ENCODE data around the gene SCIN.

The SCIN gene

GRCh38 chr7:12692035-12692434, 121.5 kb downstream of the SCIN start:
- ChIA-PET POLR2A (no interaction called here), CTCF (interaction anchor here (0.6 kb wide), 1 partner anchor 8 kb away, joined by 4 read pairs; no protein-coding TSS in a partner anchor)
- no peak for TF ChIP-seq SP1 (IDR thresholded peaks at IDR 0.05)
- TF ChIP-seq ELF4 (IDR thresholded peaks at IDR 0.05): no peak
- TF ChIP-seq NFRKB (IDR thresholded peaks at IDR 0.05): no peak
- TF ChIP-seq TARDBP (IDR thresholded peaks at IDR 0.05): no peak
- no peak for TF ChIP-seq FOXA1 (IDR thresholded peaks at IDR 0.05)
- no peak for TF ChIP-seq L3MBTL2 (conservative IDR thresholded peaks at IDR 0.05)
- TF ChIP-seq PKNOX1 (IDR thresholded peaks at IDR 0.05): no peak
- no peak for TF ChIP-seq BHLHE40 (IDR thresholded peaks at IDR 0.05; ENCODE audit: borderline replicate concordance)
- TF ChIP-seq FOXK2 (IDR thresholded peaks at IDR 0.05): no peak
- TF ChIP-seq HDGF (IDR thresholded peaks at IDR 0.05; ENCODE audit: borderline replicate concordance): no peak
- no peak for TF ChIP-seq FOXM1 (IDR thresholded peaks at IDR 0.05; ENCODE audit: borderline replicate concordance)
- no peak for TF ChIP-seq CTBP1 (IDR thresholded peaks at IDR 0.05; ENCODE audit: borderline replicate concordance)
- no peak for TF ChIP-seq LEF1 (IDR thresholded peaks at IDR 0.05; ENCODE audit: borderline replicate concordance)
- no peak for TF ChIP-seq SUZ12 (IDR thresholded peaks at IDR 0.05)
- DNase-seq (ENCODE audit: extremely low spot score): no peak

GRCh38 chr7:12692479-12693259, 122.1 kb downstream of the SCIN start:
- no peak for DNase-seq (ENCODE audit: extremely low spot score)
- POLR2A ChIA-PET: no interaction called here
- CTCF ChIA-PET: interaction anchor here (0.6 kb wide), 1 partner anchor 8 kb away, joined by 4 read pairs; no protein-coding TSS in a partner anchor
- TF ChIP-seq FOXM1 (IDR thresholded peaks at IDR 0.05; ENCODE audit: borderline replicate concordance): no peak
- TF ChIP-seq HDGF (IDR thresholded peaks at IDR 0.05; ENCODE audit: borderline replicate concordance): no peak
- TF ChIP-seq ZNF384 (IDR thresholded peaks at IDR 0.05): no peak
- TF ChIP-seq SP1 (IDR thresholded peaks at IDR 0.05): no peak
- no peak for TF ChIP-seq FOXA1 (IDR thresholded peaks at IDR 0.05)
- TF ChIP-seq BHLHE40 (IDR thresholded peaks at IDR 0.05; ENCODE audit: borderline replicate concordance): no peak

GRCh38 chr7:12694817-12695216, 124.3 kb downstream of the SCIN start:
- CTCF ChIA-PET: no interaction called here
- TF ChIP-seq PKNOX1 (IDR thresholded peaks at IDR 0.05) (no peak), NFRKB (IDR thresholded peaks at IDR 0.05) (no peak), L3MBTL2 (conservative IDR thresholded peaks at IDR 0.05) (no peak), SUZ12 (IDR thresholded peaks at IDR 0.05) (no peak), LEF1 (IDR thresholded peaks at IDR 0.05; ENCODE audit: borderline replicate concordance) (no peak), ELF4 (IDR thresholded peaks at IDR 0.05) (no peak), BHLHE40 (IDR thresholded peaks at IDR 0.05; ENCODE audit: borderline replicate concordance) (no peak), FOXA1 (IDR thresholded peaks at IDR 0.05) (no peak)
- POLR2A ChIA-PET: no interaction called here
- DNase-seq (ENCODE audit: extremely low spot score): no peak

GRCh38 chr7:12695965-12696364, 125.4 kb downstream of the SCIN start:
- TF ChIP-seq TARDBP (IDR thresholded peaks at IDR 0.05): no peak
- TF ChIP-seq SUZ12 (IDR thresholded peaks at IDR 0.05): no peak
- TF ChIP-seq FOXA1 (IDR thresholded peaks at IDR 0.05): no peak
- no peak for TF ChIP-seq L3MBTL2 (conservative IDR thresholded peaks at IDR 0.05)
- no peak for TF ChIP-seq LEF1 (IDR thresholded peaks at IDR 0.05; ENCODE audit: borderline replicate concordance)
- no peak for TF ChIP-seq PKNOX1 (IDR thresholded peaks at IDR 0.05)
- TF ChIP-seq ARNT (IDR thresholded peaks at IDR 0.05): no peak
- TF ChIP-seq ZNF384 (IDR thresholded peaks at IDR 0.05): no peak
- no peak for TF ChIP-seq HDGF (IDR thresholded peaks at IDR 0.05; ENCODE audit: borderline replicate concordance)
- no peak for TF ChIP-seq NFRKB (IDR thresholded peaks at IDR 0.05)
- TF ChIP-seq BHLHE40 (IDR thresholded peaks at IDR 0.05; ENCODE audit: borderline replicate concordance): no peak
- TF ChIP-seq ELF4 (IDR thresholded peaks at IDR 0.05): no peak
- no peak for TF ChIP-seq CTBP1 (IDR thresholded peaks at IDR 0.05; ENCODE audit: borderline replicate concordance)
- no peak for TF ChIP-seq SP1 (IDR thresholded peaks at IDR 0.05)
- TF ChIP-seq FOXK2 (IDR thresholded peaks at IDR 0.05): no peak
- TF ChIP-seq FOXM1 (IDR thresholded peaks at IDR 0.05; ENCODE audit: borderline replicate concordance): no peak
- CTCF ChIA-PET: interaction anchor here (1.0 kb wide), 1 partner anchor 9 kb away, joined by 3 read pairs; the partner anchor contains the start of gene ARL4A
- POLR2A ChIA-PET: interaction anchor here (0.7 kb wide), 1 partner anchor 72 kb away, joined by 3 read pairs; no protein-coding TSS in a partner anchor
- no peak for DNase-seq (ENCODE audit: extremely low spot score)

GRCh38 chr7:12699299-12699698, 128.8 kb downstream of the SCIN start:
- no peak for DNase-seq (ENCODE audit: extremely low spot score)
- CTCF ChIA-PET: no interaction called here
- POLR2A ChIA-PET: no interaction called here
- TF ChIP-seq BHLHE40 (IDR thresholded peaks at IDR 0.05; ENCODE audit: borderline replicate concordance) (no peak), SP1 (IDR thresholded peaks at IDR 0.05) (no peak), ARNT (IDR thresholded peaks at IDR 0.05) (no peak), SUZ12 (IDR thresholded peaks at IDR 0.05) (no peak), FOXK2 (IDR thresholded peaks at IDR 0.05) (no peak), CTBP1 (IDR thresholded peaks at IDR 0.05; ENCODE audit: borderline replicate concordance) (no peak), L3MBTL2 (conservative IDR thresholded peaks at IDR 0.05) (no peak), LEF1 (IDR thresholded peaks at IDR 0.05; ENCODE audit: borderline replicate concordance) (no peak), ELF4 (IDR thresholded peaks at IDR 0.05) (no peak), FOXM1 (IDR thresholded peaks at IDR 0.05; ENCODE audit: borderline replicate concordance) (no peak), NFRKB (IDR thresholded peaks at IDR 0.05) (no peak), ZNF384 (IDR thresholded peaks at IDR 0.05) (no peak), HDGF (IDR thresholded peaks at IDR 0.05; ENCODE audit: borderline replicate concordance) (no peak), PKNOX1 (IDR thresholded peaks at IDR 0.05) (no peak), FOXA1 (IDR thresholded peaks at IDR 0.05) (no peak)

Data from HEK293T (cell line).